Lower leg skin (tissue), 4 donors: Measurements from ENCODE around the gene NFIX. TPM values are rescaled to one million over a fixed set of nuclear protein-coding genes. Genes with fewer than 3 reads are reported as not detected.

ENCODE experiments used
- DNase-seq, 2 donors: peaks; one replicate each; pipeline ENCODE4 v3.0.0-alpha.2; 2019; ENCODE audit warnings: low spot score in 2 of 2
- H3K4me3 ChIP-seq: fragments of 200-600 bp; sonication (generic); 2 replicates; pipeline ENCODE4 v1.5.1; 2017; ENCODE audit warnings: mild to moderate bottlenecking, low read depth; ENCODE audit not compliant: poor library complexity, severe bottlenecking
- POLR2A ChIP-seq, 2 donors: fragments of 450-650 bp; IDR thresholded peaks; one replicate each; pipeline ENCODE4 v1.6.1; 2016 to 2017; ENCODE audit warnings: antibody characterized with exemption in 2 of 2, mild to moderate bottlenecking in 1 of 2, moderate library complexity in 1 of 2
- WGBS, 2 donors: methylation state at CpG; one replicate each; pipeline ENCODE4 v1.1.5; 2018; 5-methylcytosine and 5-hydroxymethylcytosine counted together
- intact Hi-C: fragments of 100-400 bp; cut with DNase I; formaldehyde crosslinking; loops from one replicate; pipeline ENCODE4 v1.15.0; 2023; ENCODE audit warnings: low total_unique reads
- total RNA-seq, 4 donors: library from RNA; depleted of rRNA; stranded (reverse); fragments of >200 nt; gene quantifications; one replicate each; pipeline ENCODE4 v1.1.0, GENCODE V29; 2016
- TF ChIP-seq, protein P1 (sequence below), 3 donors: fragments of 450-650 bp; IDR thresholded peaks; one replicate each; pipeline ENCODE4 v1.5.1; 2016; ENCODE audit warnings: antibody characterized with exemption in 3 of 3, mild to moderate bottlenecking in 3 of 3, moderate library complexity in 2 of 3

NFIX gene
- total RNA-seq, 4 donors from 2014 or later = 119 to 177 (median 136) TPM

- intact Hi-C loops = no loop called here
- no peak for TF ChIP-seq POLR2A (IDR thresholded peaks at IDR 0.05)
- TF ChIP-seq, protein P1, sequence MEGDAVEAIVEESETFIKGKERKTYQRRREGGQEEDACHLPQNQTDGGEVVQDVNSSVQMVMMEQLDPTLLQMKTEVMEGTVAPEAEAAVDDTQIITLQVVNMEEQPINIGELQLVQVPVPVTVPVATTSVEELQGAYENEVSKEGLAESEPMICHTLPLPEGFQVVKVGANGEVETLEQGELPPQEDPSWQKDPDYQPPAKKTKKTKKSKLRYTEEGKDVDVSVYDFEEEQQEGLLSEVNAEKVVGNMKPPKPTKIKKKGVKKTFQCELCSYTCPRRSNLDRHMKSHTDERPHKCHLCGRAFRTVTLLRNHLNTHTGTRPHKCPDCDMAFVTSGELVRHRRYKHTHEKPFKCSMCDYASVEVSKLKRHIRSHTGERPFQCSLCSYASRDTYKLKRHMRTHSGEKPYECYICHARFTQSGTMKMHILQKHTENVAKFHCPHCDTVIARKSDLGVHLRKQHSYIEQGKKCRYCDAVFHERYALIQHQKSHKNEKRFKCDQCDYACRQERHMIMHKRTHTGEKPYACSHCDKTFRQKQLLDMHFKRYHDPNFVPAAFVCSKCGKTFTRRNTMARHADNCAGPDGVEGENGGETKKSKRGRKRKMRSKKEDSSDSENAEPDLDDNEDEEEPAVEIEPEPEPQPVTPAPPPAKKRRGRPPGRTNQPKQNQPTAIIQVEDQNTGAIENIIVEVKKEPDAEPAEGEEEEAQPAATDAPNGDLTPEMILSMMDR (IDR thresholded peaks at IDR 0.05) = no peak
- 47 to 59% methylated on average over 23 to 25 of the region's 25 CpGs for WGBS, 2 donors
- DNase-seq = no peak
- H3K4me3 ChIP-seq = no peak overlapping the region
Observed at GRCh38 chr19:13091400-13092157, 96.3 kb downstream of the NFIX start.

GRCh38 chr19:13092158-13092543, 96.9 kb downstream of the NFIX start:
- no peak overlapping the region for H3K4me3 ChIP-seq
- TF ChIP-seq, protein P1 (IDR thresholded peaks at IDR 0.05) = no peak
- no peak for TF ChIP-seq POLR2A (IDR thresholded peaks at IDR 0.05)
- 62 to 74% methylated on average over 2 of the region's 2 CpGs for WGBS, 2 donors
- DNase-seq = no peak
- intact Hi-C loops = no loop called here

- 60 to 61% methylated on average over 7 to 14 of the region's 14 CpGs for WGBS, 2 donors
Observed at GRCh38 chr19:13092606-13093235, 97.4 kb downstream of the NFIX start.

DNA sequence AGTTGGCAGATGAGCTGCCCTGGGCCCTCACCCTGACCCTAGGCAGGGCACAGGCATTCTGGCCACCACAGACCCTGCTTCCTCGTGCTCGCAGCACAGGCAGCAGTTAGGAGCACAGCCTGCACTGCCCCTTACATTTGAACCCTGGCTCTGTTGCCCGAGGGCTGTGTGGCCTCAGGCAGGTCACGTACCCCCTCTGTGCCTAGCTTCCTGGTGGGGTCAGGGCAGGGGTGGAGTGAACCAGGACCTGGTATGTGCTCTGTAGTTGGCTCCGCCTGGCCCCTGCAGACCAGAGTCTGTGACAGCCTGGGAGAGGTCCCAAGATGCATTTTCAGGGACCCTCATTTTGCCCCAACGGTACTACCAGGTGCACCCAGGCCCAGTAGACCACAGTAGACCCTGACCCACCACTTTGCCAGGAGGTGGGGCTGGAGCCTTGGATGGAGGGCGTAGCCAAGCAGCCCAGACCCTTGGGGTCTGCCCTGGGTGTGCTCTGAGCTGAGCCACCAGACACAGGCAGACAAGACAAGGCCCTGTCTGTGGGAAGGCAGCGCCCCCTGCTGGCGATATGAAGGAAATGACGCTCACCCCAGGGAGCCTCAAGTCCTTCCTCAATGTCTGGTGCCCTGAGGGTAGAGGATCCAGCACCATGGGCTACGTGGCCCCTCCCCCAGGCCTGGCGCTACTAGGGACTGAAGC, 98.3 kb downstream of the NFIX start:
- TF ChIP-seq, protein P1 (IDR thresholded peaks at IDR 0.05) = peak in 1 of 3 donors; percentile 85
- no peak for TF ChIP-seq POLR2A (IDR thresholded peaks at IDR 0.05)
- no peak overlapping the region for H3K4me3 ChIP-seq
- intact Hi-C loops = no loop called here
- 39 to 42% methylated on average over 10 to 11 of the region's 12 CpGs for WGBS, 2 donors
- peak; percentile 86 to 97 for DNase-seq

More at GRCh38 chr19:13092606-13093235, 97.4 kb downstream of the NFIX start:
- no peak overlapping the region for H3K4me3 ChIP-seq
- intact Hi-C loops = no loop called here
- no peak for DNase-seq
- TF ChIP-seq POLR2A (IDR thresholded peaks at IDR 0.05) = no peak
- TF ChIP-seq, protein P1 (IDR thresholded peaks at IDR 0.05) = no peak

DNA sequence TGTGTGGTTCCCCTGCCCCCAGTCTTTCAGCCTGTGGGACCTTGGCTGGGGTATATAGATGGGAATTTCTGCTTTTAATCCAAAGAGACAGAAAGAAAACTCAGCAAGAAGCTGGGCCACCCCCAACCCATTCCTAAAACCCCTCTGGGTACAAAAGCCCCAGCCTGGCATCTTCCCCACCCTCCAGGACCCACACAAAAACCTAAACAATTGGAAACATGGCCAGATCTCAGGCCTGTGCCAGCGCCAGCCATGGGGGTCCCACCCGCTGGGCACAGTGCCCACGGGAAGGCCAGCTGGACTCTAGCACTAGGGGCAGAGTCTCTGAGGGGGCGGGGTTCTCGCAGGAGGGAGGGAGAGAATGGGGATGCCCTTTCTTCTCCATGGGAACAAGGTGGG, 98.8 kb downstream of the NFIX start:
- 30 to 36% methylated on average over 5 of the region's 5 CpGs for WGBS, 2 donors
- no peak overlapping the region for H3K4me3 ChIP-seq
- no peak for DNase-seq
- TF ChIP-seq, protein P1 (IDR thresholded peaks at IDR 0.05) = no peak
- TF ChIP-seq POLR2A (IDR thresholded peaks at IDR 0.05) = no peak
- intact Hi-C loops = no loop called here
